Superior temporal gyrus (tissue), 1 donor: ENCODE measurements around the gene AKR1C4.
"Not testable (repeated sequence)": the region's sequence is repeated elsewhere in the genome, so short reads cannot be mapped to it uniquely, and the experiment has no call there.

Experiments used
- DNase-seq: peaks from one replicate; pipeline ENCODE4 v3.0.0-alpha.2; 2016; ENCODE audit errors: extremely low spot score

Gene AKR1C4

DNA sequence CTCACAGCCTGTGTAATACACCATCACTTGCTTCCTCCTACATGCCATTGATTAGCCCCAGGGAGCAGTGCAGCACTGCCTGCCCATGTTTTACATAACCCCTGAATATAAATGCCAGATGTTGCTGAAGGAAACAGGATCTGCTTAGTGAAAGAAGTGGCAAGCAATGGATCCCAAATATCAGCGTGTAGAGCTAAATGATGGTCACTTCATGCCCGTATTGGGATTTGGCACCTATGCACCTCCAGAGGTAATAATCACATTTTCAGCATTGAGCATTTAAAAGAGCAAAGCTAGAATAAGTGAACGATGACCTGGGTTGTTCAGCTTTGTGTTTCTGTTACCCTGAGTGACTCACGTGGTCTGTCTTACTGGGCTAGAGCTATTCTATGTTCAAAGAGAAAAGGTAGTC lies at the start of gene AKR1C4:
TSS of gene AKR1C4 (plus strand) at position 136 of the 412 bp plus-strand sequence. CDS start at position 167, 31 bp downstream.
- DNase-seq, result no peak

DNA sequence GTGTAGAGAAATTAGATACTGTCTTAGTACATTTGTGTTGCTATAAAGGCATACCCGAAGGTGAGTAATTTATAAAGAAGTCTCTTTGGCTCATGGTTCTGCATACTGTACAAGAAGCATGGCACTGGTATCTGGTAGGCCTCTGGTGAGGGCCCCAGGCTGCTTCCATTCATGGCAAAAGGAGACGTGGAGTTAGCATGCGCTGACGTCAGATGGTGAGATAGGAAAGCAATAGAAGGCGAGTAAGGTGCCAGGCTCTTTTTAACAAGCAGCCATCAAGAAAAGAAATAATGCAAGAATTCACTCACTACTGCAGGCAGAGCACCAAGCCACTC lies 49.8 kb upstream of the AKR1C4 start:
- no peak for DNase-seq

DNA sequence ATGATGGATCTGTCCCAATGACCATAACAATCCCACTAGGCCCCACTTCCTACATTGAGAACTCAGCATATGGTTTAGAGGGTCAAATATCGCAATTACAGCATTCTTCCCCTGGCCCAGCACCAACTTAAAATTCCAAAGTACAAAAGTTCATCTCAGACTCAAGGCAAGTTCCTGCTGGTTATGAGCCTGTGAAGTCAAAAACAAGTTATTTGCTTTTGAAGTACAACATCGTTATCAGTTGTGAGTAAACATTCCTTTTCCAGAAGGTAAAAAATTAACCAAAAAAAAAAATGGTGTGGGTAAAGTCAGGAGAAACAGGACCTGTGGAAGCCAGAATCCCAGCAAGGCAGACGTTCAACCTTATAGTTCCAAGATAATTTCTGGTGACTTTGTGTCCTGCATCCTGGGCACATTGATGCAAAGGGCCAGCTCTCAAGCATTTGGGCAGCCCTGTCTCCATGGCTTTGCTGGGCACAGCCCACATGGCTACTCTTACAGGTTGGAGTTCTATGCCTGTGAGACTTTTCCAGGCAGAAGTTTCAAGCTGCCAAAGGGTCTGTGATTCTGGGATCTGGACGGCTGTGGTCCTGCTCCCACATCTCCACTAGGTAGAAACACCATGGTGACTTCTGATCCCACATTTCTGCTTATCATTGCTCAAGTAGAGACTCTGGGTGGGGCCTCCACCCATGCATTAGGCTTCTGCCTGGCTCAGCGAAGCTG lies 49.2 kb upstream of the AKR1C4 start:
- DNase-seq, result no peak

- DNase-seq, result no peak
These were observed 48.5 kb upstream of the AKR1C4 start for GRCh38 chr10:5147981-5148677.

DNA sequence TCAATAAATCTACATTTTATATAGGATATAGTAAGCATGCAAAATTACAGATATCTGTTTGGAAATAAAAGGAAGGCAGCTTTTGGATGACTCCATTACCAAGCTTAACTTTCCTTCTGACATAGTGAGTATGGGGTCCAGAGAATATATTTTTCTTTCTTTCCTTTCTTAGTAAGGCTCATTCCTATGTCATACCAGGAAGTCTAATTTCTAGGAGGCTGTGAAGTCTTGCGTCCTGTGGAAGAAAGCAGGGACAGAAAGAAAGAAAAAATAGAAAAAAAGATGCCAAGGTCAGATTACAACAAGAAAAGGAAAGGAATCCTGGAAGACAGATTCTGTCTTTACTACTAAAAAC lies 48.0 kb upstream of the AKR1C4 start:
- DNase-seq, result no peak

DNA sequence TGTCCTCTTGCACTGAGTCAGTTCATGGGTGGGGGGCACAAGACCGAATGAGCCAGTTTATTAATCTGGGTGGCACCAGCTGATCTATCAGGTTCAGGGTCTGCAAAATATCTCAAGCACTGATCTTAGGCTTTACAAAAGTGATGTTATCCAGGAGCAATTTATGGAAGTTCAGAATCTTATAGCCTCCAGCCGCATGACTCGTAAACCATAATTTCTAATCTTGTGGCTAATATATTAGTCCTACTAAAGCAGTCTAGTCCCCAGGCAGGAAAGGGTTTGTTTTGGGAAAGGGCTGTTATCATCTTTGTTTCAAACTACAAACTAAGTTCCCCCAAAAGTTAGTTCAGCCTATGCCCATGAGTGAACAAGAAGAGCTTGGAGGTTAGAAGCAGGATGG lies 45.6 kb upstream of the AKR1C4 start:
- DNase-seq, result no peak

- no peak for DNase-seq
These were observed 40.7 kb upstream of the AKR1C4 start for GRCh38 chr10:5155951-5156350.

DNA sequence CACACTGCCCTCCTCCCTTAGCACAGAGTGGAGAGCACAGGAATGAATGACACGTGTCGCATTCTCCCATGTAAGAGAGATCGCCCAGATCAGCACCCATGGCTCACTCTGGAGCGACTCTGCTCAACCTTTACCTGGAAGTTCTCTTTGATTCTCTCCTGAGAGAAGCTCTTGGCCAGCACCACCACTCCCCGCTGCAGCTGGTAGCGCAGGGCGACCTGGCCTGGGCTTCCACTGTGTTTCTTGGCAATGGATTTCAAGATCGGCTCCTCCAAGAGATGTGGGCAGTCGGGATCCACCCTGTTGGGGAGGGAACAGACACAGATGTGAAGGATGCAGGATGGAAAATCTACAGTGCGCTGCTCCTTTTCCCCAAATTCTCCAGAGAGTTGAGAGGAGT lies 39.1 kb upstream of the AKR1C4 start:
- no peak for DNase-seq

GRCh38 chr10:5159126-5159525 lies 37.5 kb upstream of the AKR1C4 start:
- DNase-seq, result no peak

GRCh38 chr10:5163487-5163886 lies 33.1 kb upstream of the AKR1C4 start:
- DNase-seq, result no peak

DNA sequence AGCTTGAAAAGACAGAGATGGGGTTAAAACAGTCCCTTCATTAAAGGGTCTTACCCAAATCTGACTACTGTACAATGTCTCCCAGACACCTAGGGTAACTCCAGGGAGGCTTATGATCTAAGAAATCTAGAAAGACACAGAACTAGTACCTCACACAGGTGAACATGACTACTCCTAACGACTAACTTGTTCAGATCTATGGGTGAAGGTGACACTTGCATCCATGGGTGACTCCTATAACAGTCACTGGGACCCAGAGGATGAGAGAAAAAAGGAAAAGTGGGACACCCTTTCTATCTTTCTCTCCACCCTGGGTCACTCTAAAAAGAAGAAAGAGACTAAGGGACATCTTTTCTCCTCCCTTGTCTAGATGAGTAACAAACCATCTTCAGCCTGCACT lies 30.9 kb upstream of the AKR1C4 start:
- no peak for DNase-seq

GRCh38 chr10:5168897-5169420 lies 27.7 kb upstream of the AKR1C4 start:
- no peak for DNase-seq

DNA sequence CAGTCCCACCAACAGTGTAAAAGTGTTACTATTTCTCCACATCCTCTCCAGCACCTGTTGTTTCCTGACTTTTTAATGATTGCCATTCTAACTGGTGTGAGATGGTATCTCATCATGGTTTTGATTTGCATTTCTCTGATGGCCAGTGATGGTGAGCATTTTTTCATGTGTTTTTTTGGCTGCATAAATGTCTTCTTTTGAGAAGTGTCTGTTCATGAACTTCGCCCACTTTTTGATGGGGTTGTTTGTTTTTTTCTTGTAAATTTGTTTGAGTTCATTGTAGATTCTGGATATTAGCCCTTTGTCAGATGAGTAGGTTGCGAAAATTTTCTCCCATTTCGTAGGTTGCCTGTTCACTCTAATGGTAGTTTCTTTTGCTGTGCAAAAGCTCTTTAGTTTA lies 21.1 kb upstream of the AKR1C4 start:
- not testable (repeated sequence) for DNase-seq

- not testable (repeated sequence) for DNase-seq
These were observed 16.1 kb upstream of the AKR1C4 start for GRCh38 chr10:5180503-5180902.

DNA sequence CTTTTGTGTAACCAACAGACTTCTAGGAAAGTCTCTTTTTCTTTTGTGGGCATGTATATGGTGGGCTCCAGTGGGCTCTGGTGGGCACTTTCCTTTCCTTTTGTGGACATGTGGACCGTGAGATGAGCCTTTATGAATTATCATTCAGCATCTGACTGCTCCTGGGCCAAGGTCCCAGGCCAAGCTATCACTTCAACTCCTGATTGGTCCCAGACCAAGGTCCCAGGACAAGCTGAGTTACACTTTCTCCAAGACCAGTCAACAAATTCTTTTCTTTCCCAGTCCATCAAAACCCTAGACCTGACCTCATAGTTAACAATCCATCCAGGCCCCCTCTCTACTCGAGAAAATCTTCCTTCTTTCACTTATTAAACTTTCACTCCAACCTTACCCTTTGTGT lies 12.7 kb upstream of the AKR1C4 start:
- no peak for DNase-seq

DNA sequence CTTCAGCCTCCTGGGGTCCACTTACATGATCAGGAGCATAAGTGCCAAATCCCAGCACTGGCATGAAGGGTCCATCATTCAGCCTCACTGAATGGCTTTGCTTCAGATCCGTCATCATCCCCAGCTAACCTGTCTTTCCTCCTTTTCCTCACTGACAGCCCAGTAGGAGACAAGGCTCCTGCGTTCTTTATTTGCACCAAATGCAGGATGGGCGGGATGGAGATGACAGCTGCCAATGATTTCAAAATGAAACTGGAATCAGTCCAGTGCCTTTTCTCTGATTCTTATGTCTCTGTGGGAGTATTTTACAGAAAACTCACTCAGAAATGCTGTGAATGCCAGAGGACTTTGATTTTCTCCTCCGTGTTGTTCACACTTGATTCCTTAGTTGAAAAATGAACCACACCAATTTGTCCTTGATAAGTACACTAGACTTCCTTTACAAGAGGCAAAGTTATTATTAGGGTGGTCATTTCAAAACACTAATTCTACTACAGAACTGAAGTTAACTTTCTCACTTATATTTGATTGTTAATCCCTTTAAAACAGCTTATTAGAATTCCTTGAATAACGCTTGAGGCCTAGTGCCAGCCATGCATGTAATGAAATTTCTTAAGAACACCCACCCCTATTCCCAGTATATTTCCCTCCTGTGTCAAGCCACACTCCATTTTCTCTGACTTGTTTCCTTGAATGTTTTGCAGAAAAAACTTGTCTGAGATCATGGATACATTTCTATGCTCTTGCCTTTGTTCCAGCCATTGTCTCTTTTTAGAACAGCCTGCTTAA lies 11.5 kb upstream of the AKR1C4 start, which contains the start of gene AKR1C8:
TSS of gene AKR1C8 (minus strand) at position 164 of the 789 bp plus-strand sequence. CDS start at position 118, 46 bp downstream.
- DNase-seq, result no peak

- no peak for DNase-seq
These were observed 8.8 kb upstream of the AKR1C4 start for GRCh38 chr10:5187867-5188266.

GRCh38 chr10:5188358-5188757 lies 8.3 kb upstream of the AKR1C4 start:
- no peak for DNase-seq

DNA sequence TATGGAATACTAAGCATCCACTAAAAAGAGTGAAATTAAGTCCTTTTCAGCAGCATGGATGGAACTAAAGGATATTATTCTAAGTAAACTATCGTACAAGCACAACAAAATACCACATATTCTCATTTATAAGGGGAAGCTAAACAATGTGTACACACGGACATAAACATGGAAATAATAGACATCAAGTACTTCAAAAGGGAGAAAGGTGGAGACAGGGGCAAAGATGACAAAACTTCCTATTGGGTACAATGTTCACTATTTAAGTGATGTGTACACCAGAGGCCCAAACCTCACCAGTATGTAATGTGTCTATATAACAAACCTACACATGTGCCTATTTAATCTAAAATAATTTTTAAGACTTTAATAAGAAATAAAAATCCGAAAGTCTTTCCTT lies 2.2 kb upstream of the AKR1C4 start:
- no peak for DNase-seq

DNA sequence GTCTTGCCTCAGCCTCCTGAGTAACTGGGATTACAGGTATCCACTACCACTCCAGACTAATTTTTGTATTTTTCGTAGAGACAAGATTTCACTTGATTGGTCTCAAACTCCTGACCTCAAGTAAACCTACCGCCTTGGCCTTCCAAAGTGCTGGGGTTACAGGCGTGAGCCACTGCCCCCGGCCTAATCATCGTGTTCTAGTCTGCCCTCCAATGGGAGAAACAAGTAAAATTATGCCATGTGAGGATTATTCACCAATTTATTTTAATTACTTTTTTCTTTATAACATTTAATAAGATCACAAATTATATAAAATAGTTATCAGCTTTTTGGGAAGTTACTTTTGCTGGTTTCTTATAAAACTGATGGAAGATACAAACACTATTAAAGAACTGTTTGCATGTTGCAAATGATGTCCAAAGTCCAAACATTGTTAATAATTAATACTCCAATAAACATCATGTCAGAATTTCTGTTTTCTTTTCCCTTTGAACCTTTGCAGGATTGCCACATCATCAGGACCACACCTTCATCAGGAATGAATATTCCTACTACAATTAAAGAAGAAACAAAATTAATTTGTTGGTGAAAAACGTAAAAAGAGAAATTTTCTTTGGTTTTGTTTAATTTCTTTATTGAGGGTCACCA lies 786 bp upstream of the AKR1C4 start:
- DNase-seq, result no peak

GRCh38 chr10:5198386-5198785 lies 1.7 kb downstream of the AKR1C4 start:
- DNase-seq, result no peak

DNA sequence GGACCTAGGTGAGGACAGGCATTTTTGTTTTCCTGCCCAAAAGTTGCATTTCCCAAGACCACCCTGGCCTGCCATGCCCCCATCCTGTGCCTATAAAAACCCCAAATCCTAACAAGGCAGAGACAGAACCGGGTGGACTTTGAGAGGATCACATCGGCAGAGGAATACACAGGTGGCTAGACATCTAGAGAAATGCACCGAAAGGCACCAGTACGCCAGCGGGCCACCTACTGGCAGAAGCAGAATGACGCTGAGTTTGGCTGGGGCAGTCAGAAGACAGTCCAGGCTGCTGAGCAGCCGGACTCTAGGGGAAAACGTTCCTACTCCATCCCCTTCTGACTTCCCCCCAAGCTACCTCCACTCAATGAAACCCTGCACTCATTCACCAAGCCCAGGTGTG lies 2.8 kb downstream of the AKR1C4 start:
- no peak for DNase-seq
